ENCODE data around the gene LRIT2. TPM values are rescaled to one million over a fixed set of nuclear protein-coding genes. Genes with fewer than 3 reads are reported as not detected.

The LRIT2 gene
- total RNA-seq, 2 donors from 2014 or later: not detected

DNA sequence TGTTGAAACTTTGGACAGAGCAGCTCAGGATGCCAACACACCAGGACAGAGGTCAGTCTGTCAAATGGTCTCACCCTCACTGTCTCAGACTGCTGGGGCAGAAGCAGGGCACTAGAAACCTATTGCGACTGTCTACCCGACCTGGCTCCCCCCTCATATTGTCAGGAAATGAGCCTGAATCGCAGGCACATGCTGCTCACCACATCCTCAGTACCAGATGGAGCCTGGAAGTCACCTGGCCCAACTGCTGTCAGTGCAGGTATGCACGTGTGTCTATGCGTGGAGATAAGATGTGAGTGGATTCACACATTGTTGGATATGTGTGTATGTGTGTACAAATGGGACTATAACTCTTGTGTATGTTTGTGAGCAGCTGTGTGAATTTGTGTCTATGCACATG, 34.2 kb downstream of the LRIT2 start:
- no peak overlapping the region for H3K4me3 ChIP-seq
- TF ChIP-seq POLR2A (IDR thresholded peaks at IDR 0.05) (no peak), POLR2AphosphoS5 (IDR thresholded peaks at IDR 0.05) (no peak)
- TF ChIP-seq, protein P1, sequence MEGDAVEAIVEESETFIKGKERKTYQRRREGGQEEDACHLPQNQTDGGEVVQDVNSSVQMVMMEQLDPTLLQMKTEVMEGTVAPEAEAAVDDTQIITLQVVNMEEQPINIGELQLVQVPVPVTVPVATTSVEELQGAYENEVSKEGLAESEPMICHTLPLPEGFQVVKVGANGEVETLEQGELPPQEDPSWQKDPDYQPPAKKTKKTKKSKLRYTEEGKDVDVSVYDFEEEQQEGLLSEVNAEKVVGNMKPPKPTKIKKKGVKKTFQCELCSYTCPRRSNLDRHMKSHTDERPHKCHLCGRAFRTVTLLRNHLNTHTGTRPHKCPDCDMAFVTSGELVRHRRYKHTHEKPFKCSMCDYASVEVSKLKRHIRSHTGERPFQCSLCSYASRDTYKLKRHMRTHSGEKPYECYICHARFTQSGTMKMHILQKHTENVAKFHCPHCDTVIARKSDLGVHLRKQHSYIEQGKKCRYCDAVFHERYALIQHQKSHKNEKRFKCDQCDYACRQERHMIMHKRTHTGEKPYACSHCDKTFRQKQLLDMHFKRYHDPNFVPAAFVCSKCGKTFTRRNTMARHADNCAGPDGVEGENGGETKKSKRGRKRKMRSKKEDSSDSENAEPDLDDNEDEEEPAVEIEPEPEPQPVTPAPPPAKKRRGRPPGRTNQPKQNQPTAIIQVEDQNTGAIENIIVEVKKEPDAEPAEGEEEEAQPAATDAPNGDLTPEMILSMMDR (IDR thresholded peaks at IDR 0.05): no peak
- DNase-seq (ENCODE audit: low spot score): no peak
- H3K9me3 ChIP-seq: no peaks in the 10 kb centered on the region
- no peaks in the 10 kb centered on the region for H3K36me3 ChIP-seq
- intact Hi-C loops (cut with DNase I): no loop called here
- H3K27me3 ChIP-seq (replicated peaks; ENCODE audit: insufficient read depth): peaks cover 5% of the 10 kb centered on the region
- 62% methylated on average over 5 of the region's 5 CpGs for WGBS
- no peaks in the 10 kb centered on the region for H3K4me1 ChIP-seq (replicated peaks)
- no peak overlapping the region for H3K27ac ChIP-seq

DNA sequence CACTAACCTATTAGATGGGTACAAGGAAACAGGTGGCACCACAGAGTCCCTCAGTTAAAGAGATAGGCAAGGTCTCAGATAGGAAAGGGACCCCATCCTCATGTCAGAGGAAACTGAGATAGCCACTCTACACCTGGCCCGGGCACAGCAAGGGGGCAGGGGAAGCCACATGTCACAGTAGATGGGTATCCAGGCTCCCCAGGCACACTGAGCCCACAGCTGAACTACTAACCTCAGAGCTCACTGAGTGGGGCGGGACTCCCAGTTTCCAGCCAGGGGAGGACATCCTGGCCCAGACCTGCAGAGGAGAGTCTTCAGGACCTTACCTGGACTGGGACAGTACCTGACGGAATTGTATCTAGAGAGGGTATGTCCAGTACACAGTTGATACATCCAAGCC, 34.7 kb downstream of the LRIT2 start:
- Histone ChIP-seq H3K27ac (no peak overlapping the region), H3K27me3 (replicated peaks; ENCODE audit: insufficient read depth) (peaks cover 5% of the 10 kb centered on the region), H3K9me3 (no peaks in the 10 kb centered on the region), H3K4me3 (no peak overlapping the region), H3K4me1 (replicated peaks) (no peaks in the 10 kb centered on the region), H3K36me3 (no peaks in the 10 kb centered on the region)
- DNase-seq (ENCODE audit: low spot score): no peak
- TF ChIP-seq, protein P1 (IDR thresholded peaks at IDR 0.05): no peak
- TF ChIP-seq POLR2A (IDR thresholded peaks at IDR 0.05) (no peak), POLR2AphosphoS5 (IDR thresholded peaks at IDR 0.05) (no peak)
- intact Hi-C loops (cut with DNase I): no loop called here
- WGBS: 85% methylated on average over 3 of the region's 3 CpGs

DNA sequence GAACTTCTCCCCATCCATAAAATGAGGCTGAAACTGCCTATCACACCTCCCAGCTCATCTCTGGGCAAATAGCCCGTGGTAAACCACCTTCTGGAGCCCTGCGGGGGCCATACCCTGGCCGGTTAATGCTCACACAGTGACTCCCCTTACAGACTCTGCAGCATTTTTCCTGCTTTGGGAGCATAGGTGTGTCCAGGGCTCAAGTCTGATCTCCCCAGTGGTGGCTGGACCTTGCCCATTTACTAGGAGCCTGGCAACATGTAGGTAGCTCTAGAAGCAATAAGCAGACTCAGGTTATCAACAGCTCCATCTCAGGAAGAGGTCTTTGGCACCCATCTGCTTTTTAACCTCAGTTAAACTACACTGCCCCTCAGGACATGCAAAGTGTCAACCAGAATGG, 36.5 kb downstream of the LRIT2 start:
- intact Hi-C loops (cut with DNase I): no loop called here
- 57% methylated on average over 3 of the region's 3 CpGs for WGBS
- Histone ChIP-seq H3K36me3 (no peaks in the 10 kb centered on the region), H3K4me3 (no peak overlapping the region), H3K27ac (no peak overlapping the region), H3K9me3 (no peaks in the 10 kb centered on the region), H3K27me3 (replicated peaks; ENCODE audit: insufficient read depth) (no peaks in the 10 kb centered on the region), H3K4me1 (replicated peaks) (no peaks in the 10 kb centered on the region)
- TF ChIP-seq POLR2AphosphoS5 (IDR thresholded peaks at IDR 0.05): no peak
- TF ChIP-seq, protein P1 (IDR thresholded peaks at IDR 0.05): no peak
- no peak for TF ChIP-seq POLR2A (IDR thresholded peaks at IDR 0.05)
- DNase-seq (ENCODE audit: low spot score): no peak

GRCh38 chr10:84185526-84186175, 39.7 kb downstream of the LRIT2 start:
- H3K9me3 ChIP-seq: no peaks in the 10 kb centered on the region
- H3K27me3 ChIP-seq (replicated peaks; ENCODE audit: insufficient read depth): no peaks in the 10 kb centered on the region
- H3K27ac ChIP-seq: no peak overlapping the region
- H3K4me3 ChIP-seq: no peak overlapping the region
- 66% methylated on average over 11 of the region's 11 CpGs for WGBS
- H3K4me1 ChIP-seq (replicated peaks): no peaks in the 10 kb centered on the region
- intact Hi-C loops (cut with DNase I): no loop called here
- H3K36me3 ChIP-seq: no peaks in the 10 kb centered on the region
- TF ChIP-seq POLR2A (IDR thresholded peaks at IDR 0.05) (no peak), POLR2AphosphoS5 (IDR thresholded peaks at IDR 0.05) (no peak)
- TF ChIP-seq, protein P1 (IDR thresholded peaks at IDR 0.05): no peak
- no peak for DNase-seq (ENCODE audit: low spot score)

- H3K4me3 ChIP-seq: no peak overlapping the region
- intact Hi-C loops (cut with DNase I): no loop called here
- TF ChIP-seq POLR2AphosphoS5 (IDR thresholded peaks at IDR 0.05) (no peak), POLR2A (IDR thresholded peaks at IDR 0.05) (no peak)
- TF ChIP-seq, protein P1 (IDR thresholded peaks at IDR 0.05): no peak
- H3K9me3 ChIP-seq: no peaks in the 10 kb centered on the region
- H3K4me1 ChIP-seq (replicated peaks): no peaks in the 10 kb centered on the region
- H3K27ac ChIP-seq: no peak overlapping the region
- H3K36me3 ChIP-seq: no peaks in the 10 kb centered on the region
- DNase-seq (ENCODE audit: low spot score): no peak
- no peaks in the 10 kb centered on the region for H3K27me3 ChIP-seq (replicated peaks; ENCODE audit: insufficient read depth)
- WGBS: 80% methylated on average over 4 of the region's 4 CpGs
Observed at GRCh38 chr10:84184517-84184916, 40.8 kb downstream of the LRIT2 start.

All from prostate gland (tissue), 2 donors.